Endothelial cell of umbilical vein (primary cell): ENCODE results near the gene RNU2-1. TPM values are rescaled to one million over a fixed set of nuclear protein-coding genes. Genes with fewer than 3 reads are reported as not detected.

ENCODE experiments used
- BruUV-seq: library from RNA; stranded (reverse); fragments of 400-500 nt; replicated peaks from 2 replicates; lab custom pipeline; 2021; lab: Mats Ljungman, UMichigan
- CTCF ChIA-PET: fragments of 300-600, 350-600 bp; sonication (Branson Sonifier 250); formaldehyde crosslinking; loops from one replicate; lab custom pipeline; 2021; ENCODE audit warnings: antibody characterized with exemption, inconsistent platforms; lab: Charles Lee
- POLR2A ChIA-PET: fragments of 300-600, 350-600 bp; sonication (Branson Sonifier 250); formaldehyde crosslinking; loops from one replicate; lab custom pipeline; 2021; ENCODE audit warnings: antibody characterized with exemption, inconsistent platforms; lab: Charles Lee
- DNase-seq: peaks from one replicate; pipeline ENCODE4 v3.0.0-alpha.2; 2011; ENCODE audit warnings: low read depth, low spot score
- FAIRE-seq: peaks from 2 replicates; lab custom pipeline; 2011; peaks lifted over from hg19 to GRCh38; lab: Jason Lieb, UNC
- H2AFZ ChIP-seq: 2 replicates; pipeline ENCODE4 v1.6.0; 2012; ENCODE audit warnings: low read depth, low read length, control low read depth, inconsistent platforms
- H3K27ac ChIP-seq: 2 replicates; pipeline ENCODE4 v1.5.1; 2011; ENCODE audit warnings: low read depth, mild to moderate bottlenecking, control low read depth, low read length, moderate library complexity; ENCODE audit not compliant: insufficient read depth
- H3K27me3 ChIP-seq, 2 experiments: 2 replicates each; pipeline versions ENCODE4 v1.6.0 to v1.6.1; 2011; ENCODE audit warnings: low read length in 2 of 2, mixed read lengths in 1 of 2; ENCODE audit not compliant: control insufficient read depth in 2 of 2, insufficient read depth in 2 of 2
- H3K36me3 ChIP-seq, 2 experiments: 2 replicates in 1 of 2; 3 replicates in 1 of 2; pipeline ENCODE4 v1.5.1; 2011; ENCODE audit warnings: low read length in 2 of 2, mild to moderate bottlenecking in 1 of 2, moderate library complexity in 1 of 2; ENCODE audit not compliant: control insufficient read depth in 2 of 2, insufficient read depth in 2 of 2; ENCODE audit errors: extremely low read depth in 1 of 2
- H3K4me1 ChIP-seq: 3 replicates; pipeline ENCODE4 v1.5.1; 2011; ENCODE audit warnings: mild to moderate bottlenecking, low read length; ENCODE audit not compliant: control insufficient read depth, insufficient read depth; ENCODE audit errors: extremely low read depth
- H3K4me2 ChIP-seq: 2 replicates; pipeline ENCODE4 v1.6.1; 2011; ENCODE audit warnings: low read length, control low read depth, mixed read lengths; ENCODE audit not compliant: insufficient read depth
- H3K4me3 ChIP-seq, 3 experiments: fragments of 200-600 bp in 1 of 3; sonication (generic), shearing (Covaris generic) in 1 of 3; replicated peaks in 1 of 3; 2 replicates each; pipeline ENCODE4 v1.5.1; 2011 to 2016; ENCODE audit warnings: control low read depth in 3 of 3, low read length in 3 of 3, mild to moderate bottlenecking in 2 of 3, inconsistent platforms in 1 of 3, low read depth in 1 of 3, moderate library complexity in 1 of 3; ENCODE audit not compliant: insufficient read depth in 1 of 3
- H3K79me2 ChIP-seq: 2 replicates; pipeline ENCODE4 v1.6.0; 2012; ENCODE audit warnings: low read length, inconsistent platforms; ENCODE audit not compliant: control insufficient read depth, insufficient read depth
- H3K9ac ChIP-seq: replicated peaks from 2 replicates; pipeline ENCODE3; 2011; ENCODE audit warnings: low read length, control low read depth; ENCODE audit not compliant: insufficient read depth; ENCODE audit errors: extremely low read depth
- H3K9me1 ChIP-seq: replicated peaks from 3 replicates; pipeline ENCODE4 v1.6.0; 2011; ENCODE audit warnings: mild to moderate bottlenecking, low read length; ENCODE audit not compliant: control insufficient read depth, insufficient read depth; ENCODE audit errors: extremely low read depth
- H3K9me3 ChIP-seq: replicated peaks from 2 replicates; pipeline ENCODE4 v1.5.1; 2012; ENCODE audit warnings: low read length, inconsistent platforms; ENCODE audit not compliant: control insufficient read depth, insufficient read depth
- H4K20me1 ChIP-seq: replicated peaks from 2 replicates; pipeline ENCODE3; 2011; ENCODE audit warnings: mild to moderate bottlenecking, low read length; ENCODE audit not compliant: control insufficient read depth, insufficient read depth; ENCODE audit errors: extremely low read depth
- CTCF ChIP-seq, 2 donors: IDR thresholded peaks; 1 replicate in 1 of 2; 2 replicates in 1 of 2; pipeline ENCODE4 v1.5.1; 2011; ENCODE audit warnings: low read length in 2 of 2, mild to moderate bottlenecking in 2 of 2, moderate library complexity in 2 of 2, control low read depth in 1 of 2, inconsistent platforms in 1 of 2, low read depth in 1 of 2; ENCODE audit not compliant: insufficient read depth in 1 of 2; ENCODE audit errors: extremely low read depth in 1 of 2
- EZH2 ChIP-seq: IDR thresholded peaks from 2 replicates; pipeline ENCODE4 v1.6.1; 2012; ENCODE audit warnings: borderline replicate concordance, low read depth, mild to moderate bottlenecking, moderate library complexity, low read length, inconsistent platforms; ENCODE audit not compliant: severe bottlenecking
- FOS ChIP-seq: IDR thresholded peaks from 2 replicates; pipeline ENCODE4 v1.6.1; 2011; ENCODE audit warnings: mild to moderate bottlenecking, low read length, moderate library complexity, borderline replicate concordance; ENCODE audit not compliant: insufficient read depth
- GATA2 ChIP-seq: IDR thresholded peaks from 2 replicates; pipeline ENCODE4 v1.7.0; 2011; ENCODE audit warnings: low read depth, mild to moderate bottlenecking, moderate library complexity, mixed read lengths, low read length; ENCODE audit not compliant: insufficient read length, insufficient read depth
- JUN ChIP-seq: IDR thresholded peaks from 2 replicates; pipeline ENCODE4 v1.6.1; 2011; ENCODE audit warnings: borderline replicate concordance, low read depth; ENCODE audit not compliant: insufficient read length, insufficient read depth
- MAX ChIP-seq: IDR thresholded peaks from 2 replicates; pipeline ENCODE4 v1.6.1; 2011; ENCODE audit not compliant: insufficient read depth, insufficient read length
- MYC ChIP-seq: IDR thresholded peaks from one replicate; pipeline ENCODE4 v1.6.1; 2011; ENCODE audit warnings: mild to moderate bottlenecking, low read depth, low read length
- POLR2A ChIP-seq: IDR thresholded peaks from 2 replicates; pipeline ENCODE4 v1.6.1; 2012; ENCODE audit warnings: low read depth, mild to moderate bottlenecking, control low read depth, low read length
- POLR2AphosphoS5 ChIP-seq: IDR thresholded peaks from 2 replicates; pipeline ENCODE4 v1.6.1; 2012; ENCODE audit warnings: low read depth, mild to moderate bottlenecking, control low read depth, low read length, moderate library complexity; ENCODE audit not compliant: insufficient read depth
- dilution Hi-C: fragments of 300-500 bp; cut with MboI; formaldehyde crosslinking; loops from one replicate; pipeline ENCODE4 v1.15.0; 2019; ENCODE audit warnings: low sequenced_read_pairs; ENCODE audit not compliant: extremely low pct_ligation_motif_present
- intact Hi-C: fragments of 100-400 bp; cut with micrococcal nuclease; formaldehyde crosslinking; loops from one replicate; pipeline ENCODE4 v1.10.0; 2022
- polyA plus RNA-seq, 4 experiments: library from polyadenylated mRNA; depleted of rRNA in 3 of 4; stranded (reverse) in 3 of 4; unstranded in 1 of 4; fragments of >200 nt; gene quantifications; 2 replicates each; pipeline versions ENCODE4 v1.2.1 to v1.2.3, GENCODE V29; 2011 to 2012; ENCODE audit warnings: missing spikeins in 1 of 4
- total RNA-seq: library from RNA; stranded (reverse); gene quantifications from 2 replicates; pipeline ENCODE4 v1.2.3, GENCODE V29; 2021

The RNU2-1 gene
- total and polyA plus RNA-seq, 2 donors (not counting 3 experiments of a cell fraction or from before 2014, with no cell fraction given), result 3,596 TPM; not detected in 1

DNA sequence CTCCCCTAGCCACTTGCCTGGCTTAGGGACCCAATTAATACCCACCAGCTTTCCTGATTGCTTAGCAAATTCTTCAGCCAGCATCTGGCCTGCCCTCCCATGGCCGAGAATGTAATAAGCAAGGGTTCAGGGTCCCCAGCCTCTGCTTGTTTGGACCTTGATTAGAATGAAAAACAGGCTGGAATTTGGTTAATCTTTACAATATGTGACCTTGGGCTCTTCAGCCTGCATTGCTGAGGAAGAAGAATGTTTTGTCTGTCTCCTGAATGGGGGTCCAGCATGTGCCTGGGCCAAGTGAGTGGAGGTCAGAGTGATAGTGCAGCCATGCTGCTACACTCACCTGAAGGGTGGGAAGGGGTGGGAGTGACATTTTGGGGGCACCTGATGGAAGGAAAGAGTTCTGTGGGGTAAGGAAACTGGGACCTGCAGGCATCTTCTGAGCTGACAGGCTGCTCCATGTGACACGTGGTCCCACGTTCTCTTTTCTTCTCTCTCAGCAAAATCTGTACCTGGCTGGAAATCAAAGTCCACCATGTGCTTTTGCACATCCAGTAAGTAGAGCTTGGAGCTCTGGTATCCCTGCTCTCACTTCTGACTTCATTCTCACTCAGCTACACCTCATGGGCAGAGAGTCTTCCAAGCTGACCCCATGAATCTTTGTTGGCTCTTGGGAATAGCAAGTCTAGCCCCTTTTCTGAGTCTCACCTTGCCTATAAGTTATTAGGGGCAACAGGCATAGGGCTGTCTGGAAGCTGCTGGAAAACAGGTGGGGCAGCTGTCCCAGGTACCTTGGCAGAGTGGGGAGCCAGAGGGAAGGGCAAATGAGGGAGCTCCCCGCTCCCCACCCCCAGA lies 16.8 kb downstream of the RNU2-1 start:
- Histone ChIP-seq H3K36me3 (peaks cover 9 to 19% of the 10 kb centered on the region in 2 experiments), H3K9me1 (no peaks in the 10 kb centered on the region), H3K79me2 (peaks cover 5% of the 10 kb centered on the region), H3K27me3 (no peaks in the 10 kb centered on the region), H3K4me2 (no peak overlapping the region), H3K27ac (no peak overlapping the region), H3K9me3 (no peaks in the 10 kb centered on the region), H3K4me3 (no peak overlapping the region), H3K4me1 (peaks cover 10% of the 10 kb centered on the region), H3K9ac (no peak overlapping the region), H4K20me1 (no peaks in the 10 kb centered on the region), H2AFZ (no peak overlapping the region)
- ChIA-PET CTCF (interaction anchor here (1.3 to 1.4 kb wide), 2 partner anchors 93 to 99 kb away, joined by 3 to 4 read pairs; no protein-coding TSS in a partner anchor), POLR2A (interaction anchor here (2.6 kb wide), 1 partner anchor 99 kb away, joined by 10 read pairs; no protein-coding TSS in a partner anchor)
- BruUV-seq, result no TSS peak
- dilution Hi-C loops, result no loop called here
- no peak for TF ChIP-seq MAX
- intact Hi-C loops, result no loop called here
- DNase-seq (no peak), FAIRE-seq (no peak)

- Histone ChIP-seq H3K79me2 (peaks cover 5% of the 10 kb centered on the region), H3K27ac (no peak overlapping the region), H3K4me3 (no peak overlapping the region), H3K4me1 (peaks cover 11% of the 10 kb centered on the region), H3K9me1 (no peaks in the 10 kb centered on the region), H3K9me3 (no peaks in the 10 kb centered on the region), H3K27me3 (no peaks in the 10 kb centered on the region), H2AFZ (no peak overlapping the region), H3K4me2 (no peak overlapping the region), H3K9ac (no peak overlapping the region), H4K20me1 (no peaks in the 10 kb centered on the region), H3K36me3 (peaks cover 9 to 19% of the 10 kb centered on the region in 2 experiments)
- dilution Hi-C loops (no loop called here), intact Hi-C loops (no loop called here)
- no peak for TF ChIP-seq GATA2
- TF ChIP-seq EZH2, result no peak
- no peak for TF ChIP-seq FOS
- TF ChIP-seq MYC, result no peak
- no peak for TF ChIP-seq CTCF (IDR thresholded peaks at IDR 0.05; ENCODE audit: extremely low read depth in 1 of 2, insufficient read depth in 1 of 2, low read depth in 1 of 2, low read length in 2 of 2)
- no peak for TF ChIP-seq POLR2A
- no peak for TF ChIP-seq MAX
- no peak for TF ChIP-seq JUN
- TF ChIP-seq POLR2AphosphoS5, result no peak
- ChIA-PET POLR2A (interaction anchor here (2.6 kb wide), 1 partner anchor 99 kb away, joined by 10 read pairs; no protein-coding TSS in a partner anchor), CTCF (interaction anchor here (1.4 kb wide), 1 partner anchor 93 kb away, joined by 4 read pairs; no protein-coding TSS in a partner anchor)
- DNase-seq, result no peak
- BruUV-seq, result no TSS peak
- FAIRE-seq, result no peak
These were observed 17.4 kb downstream of the RNU2-1 start for GRCh38 chr17:43216369-43216761.
